Left renal pelvis (tissue), 4 donors: Measurements from ENCODE around the gene MUC2. TPM values are rescaled to one million over a fixed set of nuclear protein-coding genes. Genes with fewer than 3 reads are reported as not detected.
A peak's percentile ranks its signal among the peaks of the same experiment; 100 is the strongest.

Experiments used
- DNase-seq, 4 donors: peaks; one replicate each; pipeline ENCODE4 v3.0.0-alpha.2; 2013; ENCODE audit warnings: low read depth in 4 of 4, low spot score in 3 of 4
- polyA plus RNA-seq, 4 donors: library from polyadenylated mRNA; unstranded; fragments of 120-200 nt; gene quantifications; one replicate each; pipeline ENCODE4 v1.2.1, GENCODE V29; 2013; ENCODE audit not compliant: insufficient read length in 4 of 4

MUC2 gene
- polyA plus RNA-seq, 4 donors: 0.01 to 0.18 (median 0.17) TPM; not detected in 1

GRCh38 chr11:1050581-1051355 is 23.9 kb upstream of the MUC2 start:
- DNase-seq: peak in 2 of 4 donors; percentile 46

GRCh38 chr11:1051356-1052132 is 23.1 kb upstream of the MUC2 start:
- DNase-seq: no peak

GRCh38 chr11:1052133-1053011 is 22.3 kb upstream of the MUC2 start:
- no peak for DNase-seq

- no peak for DNase-seq
Measured at GRCh38 chr11:1053121-1053901, 21.4 kb upstream of the MUC2 start.

- DNase-seq: no peak
Measured at GRCh38 chr11:1054143-1055108, 20.2 kb upstream of the MUC2 start.

- no peak for DNase-seq
Measured at GRCh38 chr11:1055109-1055703, 19.5 kb upstream of the MUC2 start.

GRCh38 chr11:1055990-1056771 is 18.5 kb upstream of the MUC2 start:
- DNase-seq: no peak

- no peak for DNase-seq
Measured at GRCh38 chr11:1057806-1058205, 16.9 kb upstream of the MUC2 start.

GRCh38 chr11:1059759-1060158 is 14.9 kb upstream of the MUC2 start:
- no peak for DNase-seq

GRCh38 chr11:1060410-1060809 is 14.3 kb upstream of the MUC2 start:
- DNase-seq: no peak

GRCh38 chr11:1060852-1061616 is 13.6 kb upstream of the MUC2 start:
- DNase-seq: no peak

GRCh38 chr11:1062075-1062820 is 12.4 kb upstream of the MUC2 start:
- no peak for DNase-seq

GRCh38 chr11:1064167-1064566 is 10.5 kb upstream of the MUC2 start:
- DNase-seq: no peak

GRCh38 chr11:1067812-1068496 is 6.7 kb upstream of the MUC2 start:
- DNase-seq: no peak

GRCh38 chr11:1069740-1070139 is 4.9 kb upstream of the MUC2 start:
- no peak for DNase-seq
